Measurements from ENCODE around the gene NUP210. TPM values are rescaled to one million over a fixed set of nuclear protein-coding genes. Genes with fewer than 3 reads are reported as not detected.

The NUP210 gene
- total and polyA plus RNA-seq, 2 of the 13 experiments (the other 11 are each of a cell fraction or from before 2014, with no cell fraction given): 31.6 to 35.2 TPM

- TF ChIP-seq AHR (CRISPR knock-in tag; IDR thresholded peaks at IDR 0.05): no peak
- no peak for TF ChIP-seq ZBTB25 (CRISPR knock-in tag; IDR thresholded peaks at IDR 0.05)
- TF ChIP-seq ZNF256 (CRISPR knock-in tag; conservative IDR thresholded peaks at IDR 0.05): no peak
- TF ChIP-seq SP4 (CRISPR knock-in tag; IDR thresholded peaks at IDR 0.05): no peak
- no peak for TF ChIP-seq HDAC6 (IDR thresholded peaks at IDR 0.05; ENCODE audit: low read depth, low read length)
- 0 out of 2 replicates have a peak, but pooled peaks have one; percentile 21 for TF ChIP-seq ZNF704 (CRISPR knock-in tag; IDR thresholded peaks at IDR 0.05; ENCODE audit: borderline replicate concordance)
- no peak for TF ChIP-seq ZNF572 (CRISPR knock-in tag; IDR thresholded peaks at IDR 0.05)
- 0 out of 2 replicates have a peak, but pooled peaks have one; percentile 28 for TF ChIP-seq MXD4 (CRISPR knock-in tag; IDR thresholded peaks at IDR 0.05)
- TF ChIP-seq EHMT2 (IDR thresholded peaks at IDR 0.05; ENCODE audit: borderline replicate concordance, low read depth, low read length): no peak
- TF ChIP-seq ZNF556 (CRISPR knock-in tag; IDR thresholded peaks at IDR 0.05; ENCODE audit: borderline replicate concordance): no peak; the same call in 1 of the 2 replicates
- no peak for TF ChIP-seq RAD51 (IDR thresholded peaks at IDR 0.05; ENCODE audit: borderline replicate concordance)
- no peak for TF ChIP-seq JDP2 (CRISPR knock-in tag; IDR thresholded peaks at IDR 0.05; ENCODE audit: borderline replicate concordance)
- no peak for TF ChIP-seq ZFP90 (CRISPR knock-in tag; IDR thresholded peaks at IDR 0.05; ENCODE audit: borderline replicate concordance)
- no peak for TF ChIP-seq AFF4 (CRISPR knock-in tag; IDR thresholded peaks at IDR 0.05)
- TF ChIP-seq RNF219 (CRISPR knock-in tag; IDR thresholded peaks at IDR 0.05): no peak
- TF ChIP-seq ARID5B (CRISPR knock-in tag; IDR thresholded peaks at IDR 0.05): 0 out of 2 replicates have a peak, but pooled peaks have one; percentile 30
Observed at GRCh38 chr3:13281507-13282357, 138.4 kb downstream of the NUP210 start (continued).

All from HepG2 (cell line).